K562 (cell line): ENCODE data around the gene MOSPD3.

Experiments used
- ELF4 ChIP-seq: fragments of 450-650 bp; formaldehyde crosslinking; IDR thresholded peaks from 2 replicates; pipeline ENCODE4 v1.4.0; 2022; ENCODE audit warnings: missing genetic modification characterization
- EZH2 ChIP-seq: IDR thresholded peaks from 2 replicates; pipeline ENCODE4 v1.6.1; 2012; ENCODE audit warnings: low read depth, mild to moderate bottlenecking, inconsistent platforms, low read length, borderline replicate concordance
- FOXJ3 ChIP-seq: sonication (generic); formaldehyde crosslinking; IDR thresholded peaks from 2 replicates; pipeline ENCODE4 v1.4.0; 2020; ENCODE audit warnings: mild to moderate bottlenecking, missing genetic modification reagents
- MYC ChIP-seq, 2 experiments: fragments of 250-450 bp in 1 of 2; sonication (Bioruptor Pico) in 1 of 2; IDR thresholded peaks; 2 replicates each; pipeline versions ENCODE4 v1.5.1 to v1.6.1; 2012 to 2021; ENCODE audit warnings: low read depth in 2 of 2, borderline replicate concordance in 1 of 2, improper control_type of control experiment in 1 of 2, low read length in 1 of 2, mild to moderate bottlenecking in 1 of 2, moderate library complexity in 1 of 2
- NFYB ChIP-seq: IDR thresholded peaks from 2 replicates; pipeline ENCODE4 v1.6.1; 2011; ENCODE audit warnings: mild to moderate bottlenecking, moderate library complexity; ENCODE audit not compliant: insufficient read length; ENCODE audit errors: extremely low read depth
- RFX5 ChIP-seq: IDR thresholded peaks from 2 replicates; pipeline ENCODE4 v1.6.1; 2011; ENCODE audit warnings: low read depth, mild to moderate bottlenecking, improper control_type of control experiment, low read length
- SMARCE1 ChIP-seq: fragments of 450-650 bp; IDR thresholded peaks from 2 replicates; pipeline ENCODE4 v1.7.1; 2016; ENCODE audit warnings: mild to moderate bottlenecking
- SNIP1 ChIP-seq: fragments of 450-650 bp; IDR thresholded peaks from 2 replicates; pipeline ENCODE4 v1.7.1; 2017; ENCODE audit warnings: low read depth, mild to moderate bottlenecking
- ZNF274 ChIP-seq: IDR thresholded peaks from 2 replicates; pipeline ENCODE4 v1.6.1; 2011; ENCODE audit warnings: low read depth, mild to moderate bottlenecking, low read length, moderate library complexity, borderline replicate concordance
- ZNF347 ChIP-seq: fragments of 450-650 bp; formaldehyde crosslinking; IDR thresholded peaks from 2 replicates; pipeline ENCODE4 v1.4.0; 2020; ENCODE audit warnings: low read depth, mild to moderate bottlenecking, moderate library complexity
- TF ChIP-seq, protein P1 (sequence below), 3 experiments: IDR thresholded peaks in 2 of 3; conservative IDR thresholded peaks in 1 of 3; 2 replicates each; pipeline ENCODE4 v1.5.1; 2011 to 2012; ENCODE audit warnings: low read length in 3 of 3, mild to moderate bottlenecking in 3 of 3, control low read depth in 2 of 3, improper control_type of control experiment in 1 of 3, inconsistent platforms in 1 of 3, low read depth in 1 of 3, mixed read lengths in 1 of 3, moderate library complexity in 1 of 3; ENCODE audit not compliant: insufficient read depth in 2 of 3
- TF ChIP-seq, protein P2 (sequence below), 2 experiments: fragments of 250-450 bp in 1 of 2; fragments of 450-650 bp in 1 of 2; sonication (Bioruptor Pico) in 1 of 2; IDR thresholded peaks; 2 replicates each; pipeline versions ENCODE4 v1.6.1 to v1.8.0; 2016 to 2021; ENCODE audit warnings: mild to moderate bottlenecking in 2 of 2, moderate library complexity in 2 of 2, missing compliant biosample characterization in 1 of 2, missing genetic modification characterization in 1 of 2
- TF ChIP-seq, protein P3 (sequence below): sonication (generic); formaldehyde crosslinking; IDR thresholded peaks from 2 replicates; pipeline ENCODE4 v1.8.0; 2022; ENCODE audit warnings: mild to moderate bottlenecking, low read depth, missing genetic modification reagents
- TF ChIP-seq, protein P4 (sequence below), 2 experiments: fragments of 450-650 bp in 1 of 2; sonication (generic) in 1 of 2; formaldehyde crosslinking; conservative IDR thresholded peaks; 2 replicates each; pipeline versions ENCODE4 v1.4.0 to v1.8.1; 2020 to 2022; ENCODE audit warnings: mild to moderate bottlenecking in 1 of 2, missing genetic modification reagents in 1 of 2

DNA sequence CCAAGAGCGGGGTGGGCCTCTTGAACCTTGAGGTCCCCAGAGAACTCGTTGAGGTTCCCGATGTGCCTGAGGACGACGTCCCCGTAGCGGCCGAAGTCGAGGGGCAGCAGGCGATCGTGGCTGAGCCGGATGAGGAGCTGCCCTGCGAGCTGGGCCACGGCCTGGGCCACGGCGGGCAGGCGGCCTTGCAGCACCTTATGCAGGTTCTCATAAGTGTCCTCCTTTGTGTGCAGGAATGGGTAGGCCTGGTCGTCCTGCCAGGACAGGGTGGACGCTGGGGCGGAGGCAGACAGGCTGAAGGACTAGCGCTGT is 14.9 kb downstream of the MOSPD3 start:
- TF ChIP-seq, protein P1, sequence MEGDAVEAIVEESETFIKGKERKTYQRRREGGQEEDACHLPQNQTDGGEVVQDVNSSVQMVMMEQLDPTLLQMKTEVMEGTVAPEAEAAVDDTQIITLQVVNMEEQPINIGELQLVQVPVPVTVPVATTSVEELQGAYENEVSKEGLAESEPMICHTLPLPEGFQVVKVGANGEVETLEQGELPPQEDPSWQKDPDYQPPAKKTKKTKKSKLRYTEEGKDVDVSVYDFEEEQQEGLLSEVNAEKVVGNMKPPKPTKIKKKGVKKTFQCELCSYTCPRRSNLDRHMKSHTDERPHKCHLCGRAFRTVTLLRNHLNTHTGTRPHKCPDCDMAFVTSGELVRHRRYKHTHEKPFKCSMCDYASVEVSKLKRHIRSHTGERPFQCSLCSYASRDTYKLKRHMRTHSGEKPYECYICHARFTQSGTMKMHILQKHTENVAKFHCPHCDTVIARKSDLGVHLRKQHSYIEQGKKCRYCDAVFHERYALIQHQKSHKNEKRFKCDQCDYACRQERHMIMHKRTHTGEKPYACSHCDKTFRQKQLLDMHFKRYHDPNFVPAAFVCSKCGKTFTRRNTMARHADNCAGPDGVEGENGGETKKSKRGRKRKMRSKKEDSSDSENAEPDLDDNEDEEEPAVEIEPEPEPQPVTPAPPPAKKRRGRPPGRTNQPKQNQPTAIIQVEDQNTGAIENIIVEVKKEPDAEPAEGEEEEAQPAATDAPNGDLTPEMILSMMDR (IDR thresholded peaks at IDR 0.05 in 2 of 3, conservative IDR thresholded peaks at IDR 0.05 in 1 of 3; ENCODE audit: insufficient read depth in 2 of 3, low read depth in 1 of 3, low read length in 3 of 3): no peak
- TF ChIP-seq MYC (IDR thresholded peaks at IDR 0.05; ENCODE audit: low read depth, low read length) (no peak), MYC (CRISPR knock-in tag; IDR thresholded peaks at IDR 0.05; ENCODE audit: borderline replicate concordance, low read depth) (no peak), ELF4 (CRISPR knock-in tag) (no peak), SMARCE1 (no peak), ZNF347 (CRISPR knock-in tag) (no peak), FOXJ3 (CRISPR knock-in tag) (no peak), RFX5 (no peak), EZH2 (no peak), NFYB (no peak), ZNF274 (no peak), SNIP1 (no peak)
- TF ChIP-seq, protein P2, sequence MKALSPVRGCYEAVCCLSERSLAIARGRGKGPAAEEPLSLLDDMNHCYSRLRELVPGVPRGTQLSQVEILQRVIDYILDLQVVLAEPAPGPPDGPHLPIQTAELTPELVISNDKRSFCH (CRISPR knock-in tag; IDR thresholded peaks at IDR 0.05): no peak
- TF ChIP-seq, protein P2 (tag; IDR thresholded peaks at IDR 0.05): no peak
- TF ChIP-seq, protein P3, sequence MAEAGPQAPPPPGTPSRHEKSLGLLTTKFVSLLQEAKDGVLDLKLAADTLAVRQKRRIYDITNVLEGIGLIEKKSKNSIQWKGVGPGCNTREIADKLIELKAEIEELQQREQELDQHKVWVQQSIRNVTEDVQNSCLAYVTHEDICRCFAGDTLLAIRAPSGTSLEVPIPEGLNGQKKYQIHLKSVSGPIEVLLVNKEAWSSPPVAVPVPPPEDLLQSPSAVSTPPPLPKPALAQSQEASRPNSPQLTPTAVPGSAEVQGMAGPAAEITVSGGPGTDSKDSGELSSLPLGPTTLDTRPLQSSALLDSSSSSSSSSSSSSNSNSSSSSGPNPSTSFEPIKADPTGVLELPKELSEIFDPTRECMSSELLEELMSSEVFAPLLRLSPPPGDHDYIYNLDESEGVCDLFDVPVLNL: no peak
- TF ChIP-seq, protein P4, sequence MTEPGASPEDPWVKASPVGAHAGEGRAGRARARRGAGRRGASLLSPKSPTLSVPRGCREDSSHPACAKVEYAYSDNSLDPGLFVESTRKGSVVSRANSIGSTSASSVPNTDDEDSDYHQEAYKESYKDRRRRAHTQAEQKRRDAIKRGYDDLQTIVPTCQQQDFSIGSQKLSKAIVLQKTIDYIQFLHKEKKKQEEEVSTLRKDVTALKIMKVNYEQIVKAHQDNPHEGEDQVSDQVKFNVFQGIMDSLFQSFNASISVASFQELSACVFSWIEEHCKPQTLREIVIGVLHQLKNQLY (CRISPR knock-in tag; conservative IDR thresholded peaks at IDR 0.05): no peak
